HG02970 (cell line): Measurements from ENCODE around the gene BRD1.

Experiments used
- ATAC-seq: cut with Tn5 transposase; IDR thresholded peaks from one replicate; pipeline ENCODE4 v1.9.1; 2021; ENCODE audit warnings: mild to moderate bottlenecking, moderate library complexity, moderate number of reproducible peaks; ENCODE audit not compliant: unreplicated experiment, low FRiP score

The BRD1 gene

GRCh38 chr22:49735901-49736421, 91.7 kb downstream of the BRD1 start:
- no peak for ATAC-seq

- no peak for ATAC-seq
These were observed 92.2 kb downstream of the BRD1 start for GRCh38 chr22:49735411-49735900.

DNA sequence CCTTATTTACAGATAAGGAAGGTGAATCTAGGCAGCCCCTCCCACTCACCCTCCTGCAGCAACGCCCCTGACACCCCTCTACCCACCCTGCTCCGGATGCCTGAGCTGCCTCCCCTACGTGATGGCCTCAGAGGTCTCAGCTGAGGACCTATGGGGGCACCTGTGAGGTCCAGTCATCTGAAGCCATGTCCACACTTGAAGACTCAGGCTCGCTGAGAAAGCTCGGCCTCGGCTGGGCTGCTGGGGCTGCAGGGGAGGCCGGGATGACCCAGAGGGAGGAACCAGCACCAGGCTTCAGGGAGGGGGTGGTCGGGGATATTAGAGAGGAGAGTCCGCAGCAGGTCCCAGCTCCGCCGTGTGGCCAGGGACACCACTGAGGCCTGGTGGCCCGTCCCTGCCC, 92.8 kb downstream of the BRD1 start:
- no peak for ATAC-seq

DNA sequence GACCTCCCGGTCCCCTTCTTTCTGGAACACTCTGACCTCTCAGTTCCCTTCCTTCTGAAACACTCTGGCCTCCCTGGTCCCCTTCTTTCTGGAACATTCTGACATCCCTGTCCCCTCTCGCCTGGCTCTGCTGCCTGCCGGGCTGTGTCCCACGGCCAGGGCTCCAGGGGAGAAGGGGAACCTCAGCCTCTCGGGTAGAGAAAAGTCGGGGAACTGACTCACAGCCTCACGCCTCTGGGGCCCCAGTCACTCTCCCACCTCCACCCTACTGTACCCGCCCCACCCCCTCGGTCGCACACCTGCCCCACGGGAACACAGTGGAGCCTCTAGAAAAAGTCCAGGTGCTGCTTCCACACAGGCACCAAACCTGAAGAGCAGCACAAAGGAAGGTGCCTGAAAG, 93.3 kb downstream of the BRD1 start:
- ATAC-seq = no peak

DNA sequence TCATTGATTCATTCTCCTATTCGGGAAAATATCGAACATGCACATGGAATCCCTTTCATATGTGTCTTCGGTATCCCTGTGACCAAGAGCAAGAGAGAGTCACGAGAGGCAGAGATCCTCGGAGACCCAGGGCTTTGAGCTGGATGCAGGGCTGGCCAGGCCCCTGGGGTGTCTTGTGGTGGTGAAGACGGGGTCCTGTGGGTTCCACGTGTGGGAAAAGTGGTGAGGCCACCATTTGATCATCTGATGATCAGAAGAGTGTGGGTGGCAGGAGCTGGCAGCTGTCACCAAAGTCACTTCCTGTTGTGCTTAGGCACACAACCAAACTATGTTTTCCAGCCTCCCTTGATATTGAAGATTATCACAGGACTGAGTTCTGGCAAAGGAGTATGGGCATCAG, 94.0 kb downstream of the BRD1 start:
- no peak for ATAC-seq

- ATAC-seq = no peak
These were observed 97.0 kb downstream of the BRD1 start for GRCh38 chr22:49730656-49731055.

DNA sequence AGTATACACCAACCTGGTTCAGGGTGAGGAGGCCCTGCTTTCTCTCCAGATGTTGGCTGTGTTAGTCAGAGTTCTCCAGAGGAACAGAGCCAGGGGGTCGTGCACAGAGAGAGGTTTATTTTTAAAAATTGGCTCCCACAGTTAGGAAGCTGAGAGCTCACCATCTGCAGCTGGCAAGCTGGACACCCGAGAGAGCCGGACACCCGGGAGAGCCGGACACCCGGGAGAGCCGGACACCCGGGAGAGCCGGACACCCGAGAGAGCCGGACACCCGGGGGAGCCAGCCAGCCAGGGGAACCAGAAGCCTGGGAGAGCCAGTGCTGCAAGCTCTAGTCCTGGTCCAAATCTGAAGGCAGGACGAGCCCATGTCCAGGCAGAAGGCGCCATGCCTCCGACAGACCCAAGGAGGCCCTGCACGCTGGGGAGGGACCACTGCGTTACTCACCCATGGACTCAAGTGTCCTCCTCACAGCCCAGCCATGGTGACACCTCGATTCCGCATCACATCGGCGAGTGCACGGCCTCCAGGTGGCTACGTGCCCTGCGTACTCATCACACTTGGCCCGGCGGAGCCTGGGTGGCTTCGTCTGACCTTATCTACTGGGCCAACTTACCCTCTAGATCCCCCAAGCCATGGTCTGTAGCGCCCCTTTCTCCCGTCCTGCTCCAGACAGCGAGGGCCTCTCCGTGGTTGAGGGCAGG, 99.0 kb downstream of the BRD1 start:
- no peak for ATAC-seq

GRCh38 chr22:49727881-49728569, 99.6 kb downstream of the BRD1 start:
- no peak for ATAC-seq

DNA sequence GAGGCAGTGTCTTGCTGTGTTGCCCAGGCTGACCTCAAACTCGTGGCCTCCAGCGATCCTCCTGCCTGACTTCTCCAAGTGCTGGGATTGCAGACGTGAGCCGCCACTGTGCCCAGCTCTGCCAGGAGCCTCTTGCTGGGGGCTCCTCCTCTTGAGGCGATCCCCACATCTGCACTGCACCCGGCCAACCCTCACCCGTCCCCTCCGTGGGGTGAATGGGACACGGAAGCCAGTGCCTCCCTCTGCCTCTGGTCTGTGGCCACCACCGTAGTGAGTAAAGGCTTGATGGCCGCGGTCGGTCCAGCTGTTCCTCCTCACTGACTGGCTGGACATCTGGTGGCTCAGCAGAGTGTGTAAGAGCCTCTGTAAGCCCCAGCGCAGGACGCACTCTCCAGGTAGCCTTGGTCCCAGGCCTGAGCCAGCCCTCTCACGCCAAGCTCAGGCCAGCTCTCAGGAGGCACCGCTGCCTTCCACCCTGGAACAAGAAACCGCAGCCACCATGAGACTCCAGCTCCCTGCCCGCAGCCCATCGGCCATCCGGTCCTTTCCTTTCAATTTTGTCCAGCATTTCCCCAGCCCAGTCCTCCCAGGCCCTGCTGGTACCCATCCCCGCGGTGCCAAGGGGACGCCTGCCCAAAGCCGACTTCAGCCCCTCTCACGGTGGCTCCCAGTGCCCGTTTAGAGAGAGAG, 100.3 kb downstream of the BRD1 start:
- ATAC-seq = no peak

DNA sequence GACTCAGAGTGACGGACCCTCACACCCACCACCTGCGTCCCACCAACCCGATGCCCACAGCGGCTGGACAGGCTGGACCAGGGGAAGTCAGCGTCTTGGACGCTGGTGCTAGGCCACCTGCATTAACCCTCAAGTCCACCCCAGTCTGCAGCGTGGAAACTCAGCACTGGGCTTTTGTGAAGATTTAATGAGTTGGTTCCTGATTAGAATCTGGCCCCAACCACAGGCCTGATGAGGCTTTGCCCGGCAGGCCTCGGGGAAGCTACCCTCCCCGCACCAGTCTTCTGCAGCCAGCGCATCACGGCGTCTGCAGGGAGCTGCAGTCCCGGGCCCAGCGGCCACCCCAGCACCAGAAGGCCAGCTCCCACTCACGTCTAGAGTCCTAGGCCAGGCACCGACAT, 101.0 kb downstream of the BRD1 start:
- no peak for ATAC-seq

DNA sequence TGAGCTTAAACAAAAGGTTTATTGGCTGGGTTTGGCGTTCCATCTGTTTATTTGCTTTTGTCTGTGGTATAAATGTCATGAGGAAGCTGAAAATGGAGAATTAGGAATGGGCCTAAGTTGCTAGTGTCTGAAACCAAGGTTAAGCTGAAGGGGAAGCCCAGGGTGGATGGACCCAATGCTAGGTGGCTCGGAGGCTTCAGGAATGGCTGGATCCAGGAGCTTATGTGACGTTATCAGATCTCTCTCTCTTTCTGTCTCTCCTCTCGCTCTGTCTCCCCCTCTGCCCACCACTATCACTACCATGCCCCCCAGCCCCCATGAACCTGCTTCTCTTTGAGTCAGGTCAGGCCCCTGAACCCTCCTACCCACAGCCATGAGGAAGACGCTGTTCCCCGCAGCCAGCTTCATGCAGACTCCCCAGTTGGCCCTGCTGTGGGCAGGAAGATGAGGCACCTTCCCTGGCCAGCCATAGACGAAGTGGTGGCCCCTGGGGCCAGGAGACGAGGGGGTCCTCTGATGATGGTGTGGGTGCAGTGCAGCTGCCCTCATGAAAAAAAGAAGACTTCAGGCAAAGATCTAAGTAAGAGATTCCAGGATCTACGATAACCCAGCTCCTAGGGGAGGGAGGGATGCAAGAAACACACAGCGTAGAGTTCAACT, 101.5 kb downstream of the BRD1 start:
- no peak for ATAC-seq

DNA sequence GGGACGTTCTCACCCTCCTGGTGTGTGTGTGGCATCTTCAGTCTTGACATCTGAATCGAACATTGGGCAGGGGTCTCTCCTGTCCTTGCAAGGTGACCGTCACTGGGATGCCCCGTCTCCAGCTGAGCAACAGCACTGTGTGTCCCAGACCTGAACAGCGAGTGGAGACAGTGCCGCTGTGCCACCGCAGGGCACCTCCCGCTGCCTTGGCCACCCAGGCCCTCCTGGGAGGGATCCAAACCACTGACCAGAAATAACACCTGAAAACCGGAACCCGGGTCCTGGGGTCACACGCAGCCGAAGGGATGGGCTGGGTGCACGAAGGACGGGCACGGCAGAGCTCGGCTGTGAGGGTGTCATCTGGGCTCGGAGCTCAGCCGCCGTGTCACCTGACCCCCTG, 102.2 kb downstream of the BRD1 start:
- ATAC-seq = no peak

- no peak for ATAC-seq
These were observed 102.7 kb downstream of the BRD1 start for GRCh38 chr22:49724893-49725489.

GRCh38 chr22:49724030-49724892, 103.4 kb downstream of the BRD1 start:
- ATAC-seq = no peak

DNA sequence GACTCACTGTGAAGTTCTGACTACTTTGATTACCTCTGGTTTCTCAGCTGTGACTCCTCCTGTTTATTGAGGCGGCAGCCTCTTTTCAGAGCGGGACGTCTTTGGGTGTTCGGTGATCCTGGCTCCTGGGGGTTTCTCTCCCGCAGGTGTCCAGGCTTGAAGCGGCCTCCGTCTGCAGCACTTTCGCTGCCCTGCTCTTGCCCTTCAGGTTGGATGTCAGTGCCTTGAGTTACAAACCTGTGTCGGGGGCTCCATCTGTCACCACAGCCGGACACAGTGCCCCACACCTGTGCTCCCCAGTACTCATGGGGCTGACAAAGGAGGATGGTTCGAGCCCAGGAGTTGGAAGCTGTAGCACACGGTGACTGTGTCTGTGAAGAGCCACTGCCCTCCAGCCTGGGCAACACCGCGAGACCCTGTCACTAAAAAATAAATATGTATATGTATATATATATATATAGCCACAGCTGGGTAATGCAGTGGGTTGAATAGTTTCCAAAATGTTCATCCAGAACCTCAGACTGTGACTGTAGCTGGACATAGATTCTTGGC, 104.1 kb downstream of the BRD1 start:
- no peak for ATAC-seq
